ENCODE results near the gene RIMBP2. TPM values are rescaled to one million over a fixed set of nuclear protein-coding genes. Genes with fewer than 3 reads are reported as not detected.

Gene RIMBP2
- total and polyA plus RNA-seq, 2 experiments from 2014 or later: not detected

- TF ChIP-seq EZH2 (IDR thresholded peaks at IDR 0.05; ENCODE audit: insufficient read depth, poor library complexity, severe bottlenecking): no peak
- no peak for TF ChIP-seq EZH2phosphoT487 (IDR thresholded peaks at IDR 0.05; ENCODE audit: insufficient read depth, low read depth)
- no peak overlapping the region for H3K27ac ChIP-seq
- H2AFZ ChIP-seq: no peak overlapping the region
- H3K9me3 ChIP-seq (ENCODE audit: low read depth): no peaks in the 10 kb centered on the region
- no peak overlapping the region for H3K4me3 ChIP-seq
- H3K27me3 ChIP-seq (replicated peaks; ENCODE audit: insufficient read depth): no peaks in the 10 kb centered on the region
- H4K20me1 ChIP-seq (ENCODE audit: insufficient read depth): no peaks in the 10 kb centered on the region
- H3K4me2 ChIP-seq (ENCODE audit: unreplicated experiment): no peak overlapping the region
- H3K9me2 ChIP-seq (ENCODE audit: insufficient read depth): no peaks in the 10 kb centered on the region
- in situ Hi-C loops (cut with MboI): no loop called here
- no peaks in the 10 kb centered on the region for H3F3A ChIP-seq (ENCODE audit: insufficient read depth)
- H3K9ac ChIP-seq: no peak overlapping the region
- H3K36me3 ChIP-seq (ENCODE audit: low read depth): no peaks in the 10 kb centered on the region
- 53 to 56% methylated on average over 7 of the region's 7 CpGs for whole genome bisulfite sequencing, 2 experiments (ENCODE audit: low coverage in 1 of 2, low lambda C conversion rate in 2 of 2, missing lambda C conversion rate in 2 of 2)
- no peaks in the 10 kb centered on the region for H3K79me2 ChIP-seq (ENCODE audit: insufficient read depth)
- no peak for DNase-seq
- H3K4me1 ChIP-seq (ENCODE audit: insufficient read depth): no peaks in the 10 kb centered on the region
Measured at GRCh38 chr12:130489293-130489692, 226.8 kb downstream of the RIMBP2 start.

- TF ChIP-seq EZH2 (IDR thresholded peaks at IDR 0.05; ENCODE audit: insufficient read depth, poor library complexity, severe bottlenecking) (no peak), EZH2phosphoT487 (IDR thresholded peaks at IDR 0.05; ENCODE audit: insufficient read depth, low read depth) (no peak)
- H2AFZ ChIP-seq: no peak overlapping the region
- no peaks in the 10 kb centered on the region for H3K79me2 ChIP-seq (ENCODE audit: insufficient read depth)
- no peak overlapping the region for H3K9ac ChIP-seq
- H3K36me3 ChIP-seq (ENCODE audit: low read depth): no peaks in the 10 kb centered on the region
- H3K9me3 ChIP-seq (ENCODE audit: low read depth): no peaks in the 10 kb centered on the region
- DNase-seq: no peak
- no peak overlapping the region for H3K4me3 ChIP-seq
- H3K27me3 ChIP-seq (replicated peaks; ENCODE audit: insufficient read depth): no peaks in the 10 kb centered on the region
- no peaks in the 10 kb centered on the region for H3F3A ChIP-seq (ENCODE audit: insufficient read depth)
- in situ Hi-C loops (cut with MboI): no loop called here
- no peak overlapping the region for H3K27ac ChIP-seq
- WGBS, 2 experiments (ENCODE audit: low coverage in 1 of 2, low lambda C conversion rate in 2 of 2, missing lambda C conversion rate in 2 of 2): 22 to 35% methylated on average over 5 of the region's 5 CpGs
- H3K4me2 ChIP-seq (ENCODE audit: unreplicated experiment): no peak overlapping the region
- H3K9me2 ChIP-seq (ENCODE audit: insufficient read depth): no peaks in the 10 kb centered on the region
- H4K20me1 ChIP-seq (ENCODE audit: insufficient read depth): no peaks in the 10 kb centered on the region
- H3K4me1 ChIP-seq (ENCODE audit: insufficient read depth): no peaks in the 10 kb centered on the region
Measured at GRCh38 chr12:130488358-130488710, 227.8 kb downstream of the RIMBP2 start.

DNA sequence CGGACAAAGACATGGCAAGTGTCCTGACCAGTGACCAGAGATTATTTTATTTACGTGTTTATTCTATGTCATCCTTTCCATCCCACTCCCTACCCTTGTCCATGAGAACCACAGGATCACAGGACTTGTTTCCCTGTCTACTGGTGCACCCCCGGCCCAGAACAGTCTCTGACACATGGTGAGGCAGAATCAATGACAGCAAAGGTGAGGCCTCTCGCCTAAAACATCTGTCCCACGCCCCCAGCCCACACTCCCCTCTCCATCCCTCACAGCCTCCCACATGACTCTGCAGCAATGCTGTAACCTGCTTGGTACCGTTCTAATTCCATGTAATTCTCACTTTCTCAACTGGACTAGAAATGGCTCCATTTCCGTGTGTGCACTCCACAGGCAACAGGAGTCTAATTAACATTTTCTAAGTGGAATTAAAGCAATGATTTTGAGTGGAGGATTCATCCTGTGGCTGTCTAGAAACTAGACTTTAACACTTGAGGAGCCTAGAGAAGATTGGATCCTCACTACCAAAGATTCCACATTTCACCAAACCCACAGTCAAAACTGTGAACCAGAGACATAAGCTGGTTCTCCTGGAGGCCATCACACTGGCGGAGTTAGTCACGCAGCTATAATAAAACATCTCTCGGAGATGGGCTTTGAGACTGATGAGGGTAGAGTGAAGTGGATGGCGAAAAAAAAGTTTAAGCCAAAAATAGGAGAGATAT, 228.3 kb downstream of the RIMBP2 start:
- in situ Hi-C loops (cut with MboI): no loop called here
- Histone ChIP-seq H3K4me2 (ENCODE audit: unreplicated experiment) (no peak overlapping the region), H3K27me3 (replicated peaks; ENCODE audit: insufficient read depth) (no peaks in the 10 kb centered on the region), H4K20me1 (ENCODE audit: insufficient read depth) (no peaks in the 10 kb centered on the region), H3K9me3 (ENCODE audit: low read depth) (no peaks in the 10 kb centered on the region), H3K36me3 (ENCODE audit: low read depth) (no peaks in the 10 kb centered on the region), H3F3A (ENCODE audit: insufficient read depth) (no peaks in the 10 kb centered on the region), H3K4me1 (ENCODE audit: insufficient read depth) (no peaks in the 10 kb centered on the region), H3K79me2 (ENCODE audit: insufficient read depth) (no peaks in the 10 kb centered on the region), H2AFZ (no peak overlapping the region), H3K4me3 (no peak overlapping the region), H3K9ac (no peak overlapping the region), H3K27ac (no peak overlapping the region), H3K9me2 (ENCODE audit: insufficient read depth) (no peaks in the 10 kb centered on the region)
- WGBS, 2 experiments (ENCODE audit: low coverage in 1 of 2, low lambda C conversion rate in 2 of 2, missing lambda C conversion rate in 2 of 2): 36 to 46% methylated on average over 11 of the region's 11 CpGs
- TF ChIP-seq EZH2phosphoT487 (IDR thresholded peaks at IDR 0.05; ENCODE audit: insufficient read depth, low read depth) (no peak), EZH2 (IDR thresholded peaks at IDR 0.05; ENCODE audit: insufficient read depth, poor library complexity, severe bottlenecking) (no peak)
- no peak for DNase-seq

- in situ Hi-C loops (cut with MboI): no loop called here
- Histone ChIP-seq H4K20me1 (ENCODE audit: insufficient read depth) (no peaks in the 10 kb centered on the region), H3K27ac (no peak overlapping the region), H3K4me2 (ENCODE audit: unreplicated experiment) (no peak overlapping the region), H3K9me2 (ENCODE audit: insufficient read depth) (no peaks in the 10 kb centered on the region), H3K27me3 (replicated peaks; ENCODE audit: insufficient read depth) (no peaks in the 10 kb centered on the region), H2AFZ (no peak overlapping the region), H3K79me2 (ENCODE audit: insufficient read depth) (no peaks in the 10 kb centered on the region), H3K9me3 (ENCODE audit: low read depth) (no peaks in the 10 kb centered on the region), H3K36me3 (ENCODE audit: low read depth) (no peaks in the 10 kb centered on the region), H3K4me1 (ENCODE audit: insufficient read depth) (no peaks in the 10 kb centered on the region), H3F3A (ENCODE audit: insufficient read depth) (no peaks in the 10 kb centered on the region), H3K4me3 (no peak overlapping the region), H3K9ac (no peak overlapping the region)
- TF ChIP-seq EZH2 (IDR thresholded peaks at IDR 0.05; ENCODE audit: insufficient read depth, poor library complexity, severe bottlenecking) (no peak), EZH2phosphoT487 (IDR thresholded peaks at IDR 0.05; ENCODE audit: insufficient read depth, low read depth) (no peak)
- 58 to 68% methylated on average over 12 of the region's 12 CpGs for WGBS, 2 experiments (ENCODE audit: low coverage in 1 of 2, low lambda C conversion rate in 2 of 2, missing lambda C conversion rate in 2 of 2)
- no peak for DNase-seq
Measured at GRCh38 chr12:130486891-130487416, 229.1 kb downstream of the RIMBP2 start.
